Measurements from ENCODE around the gene PPM1H.

Gene PPM1H

DNA sequence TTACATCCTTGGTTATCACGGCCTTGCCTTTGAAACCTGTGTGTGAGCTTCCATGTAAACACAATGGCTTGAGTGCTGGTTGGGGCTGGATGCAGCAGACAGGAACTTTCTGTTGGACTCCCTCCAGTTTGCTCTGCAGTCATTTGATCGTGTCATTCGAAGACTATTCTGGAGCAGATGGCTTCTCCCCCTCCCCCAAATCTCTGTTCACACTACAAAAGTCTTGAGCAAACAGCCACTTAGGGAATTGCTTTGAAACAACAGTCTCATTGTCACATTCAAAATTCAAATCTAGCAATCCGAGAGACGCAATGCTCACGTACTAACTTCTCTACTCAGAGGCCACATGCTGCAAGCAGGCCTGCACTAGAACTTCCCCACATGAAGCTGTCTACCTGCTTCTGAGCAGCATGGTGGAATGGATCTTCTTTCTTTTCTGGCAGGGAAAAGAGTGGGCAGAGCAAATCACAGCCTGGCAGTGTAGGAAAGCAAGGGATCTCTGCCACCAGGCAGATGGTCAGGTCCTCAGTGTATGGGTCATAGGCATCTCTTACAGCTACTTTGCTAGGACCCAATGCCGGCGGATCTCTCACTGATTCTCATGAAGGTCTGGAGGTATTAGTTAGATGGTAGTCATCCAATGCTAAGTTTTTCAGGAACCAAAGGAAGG, 214.2 kb downstream of the PPM1H start:
- H3K9me3 ChIP-seq (ENCODE audit: control insufficient read depth in 2 of 2, low read length in 2 of 2) = no peaks in the 10 kb centered on the region

DNA sequence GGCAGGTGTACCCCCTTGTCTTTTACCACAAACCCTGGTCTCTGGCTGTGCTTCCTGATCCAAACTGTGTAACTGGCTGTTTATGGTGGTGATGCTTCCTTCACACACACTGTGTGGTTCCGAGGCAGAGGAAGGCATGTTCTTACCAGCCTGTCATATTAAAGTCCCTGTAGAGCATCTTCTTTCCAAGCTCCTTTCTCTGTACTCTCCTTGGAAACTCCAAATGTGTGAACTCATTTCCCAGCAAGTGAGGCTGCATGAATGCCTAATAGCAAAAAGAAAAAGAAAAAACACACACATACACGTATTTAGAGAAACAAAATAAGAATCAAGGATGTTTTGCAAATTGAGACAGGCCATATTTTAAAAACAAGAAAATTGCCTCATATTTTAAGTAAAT, 214.9 kb downstream of the PPM1H start:
- Histone ChIP-seq H3K4me1 (ENCODE audit: control insufficient read depth in 2 of 2, insufficient read depth in 2 of 2, low read length in 2 of 2) (peaks cover 0 to under 1% of the 10 kb centered on the region in 2 donors), H3K36me3 (ENCODE audit: control insufficient read depth in 2 of 2, insufficient read depth in 2 of 2, low read length in 2 of 2) (no peaks in the 10 kb centered on the region), H3K9me3 (ENCODE audit: control insufficient read depth in 2 of 2, low read length in 2 of 2) (no peaks in the 10 kb centered on the region), H3K4me3 (ENCODE audit: low read length in 2 of 2) (no peak overlapping the region), H3K9ac (ENCODE audit: low read depth in 1 of 2, low read length in 2 of 2) (no peak overlapping the region), H3K27ac (ENCODE audit: low read depth in 2 of 2, low read length in 2 of 2) (no peak overlapping the region), H3K27me3 (ENCODE audit: control insufficient read depth in 2 of 2, insufficient read depth in 2 of 2, low read length in 2 of 2) (no peaks in the 10 kb centered on the region)

More for the DNA sequence above, 214.2 kb downstream of the PPM1H start:
- H3K4me1 ChIP-seq (ENCODE audit: control insufficient read depth in 2 of 2, insufficient read depth in 2 of 2, low read length in 2 of 2) = peaks cover 0 to 4% of the 10 kb centered on the region in 2 donors
- H3K27ac ChIP-seq (ENCODE audit: low read depth in 2 of 2, low read length in 2 of 2) = no peak overlapping the region
- no peaks in the 10 kb centered on the region for H3K27me3 ChIP-seq (ENCODE audit: control insufficient read depth in 2 of 2, insufficient read depth in 2 of 2, low read length in 2 of 2)
- no peaks in the 10 kb centered on the region for H3K36me3 ChIP-seq (ENCODE audit: control insufficient read depth in 2 of 2, insufficient read depth in 2 of 2, low read length in 2 of 2)
- no peak overlapping the region for H3K4me3 ChIP-seq (ENCODE audit: low read length in 2 of 2)
- H3K9ac ChIP-seq (ENCODE audit: low read depth in 1 of 2, low read length in 2 of 2) = no peak overlapping the region

DNA sequence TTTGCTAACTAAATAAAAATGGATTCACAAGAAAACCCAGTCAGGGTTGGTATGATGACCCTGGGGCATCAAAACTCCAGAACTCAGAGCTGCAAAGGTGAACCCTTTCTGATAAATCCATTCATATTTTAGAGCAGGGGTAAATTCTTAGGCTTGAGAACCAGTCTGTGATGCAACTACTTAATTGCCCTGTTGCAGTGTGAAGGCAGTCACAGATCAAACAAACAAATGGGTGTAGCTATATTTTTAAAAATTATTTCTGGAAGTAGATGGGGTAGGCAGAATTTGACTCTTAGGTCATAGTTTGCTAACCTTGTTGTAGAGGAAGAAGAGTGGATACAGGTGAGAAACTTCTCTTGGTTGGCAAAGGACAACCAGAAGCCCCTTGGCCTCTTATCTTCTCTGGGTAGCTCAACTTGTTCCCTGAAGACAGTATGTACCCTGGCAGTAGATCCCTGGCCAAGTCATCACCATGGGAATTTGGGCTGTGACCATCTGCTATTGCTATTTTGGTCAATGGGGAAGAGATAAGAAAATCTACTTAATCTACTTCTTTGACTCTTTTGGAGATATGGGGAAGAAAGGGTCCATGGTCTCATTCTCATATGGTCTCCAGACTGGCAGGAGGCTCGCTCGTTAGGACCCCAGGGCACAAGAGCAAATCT, 216.1 kb downstream of the PPM1H start:
- no peaks in the 10 kb centered on the region for H3K4me1 ChIP-seq (ENCODE audit: control insufficient read depth in 2 of 2, insufficient read depth in 2 of 2, low read length in 2 of 2)
- H3K27ac ChIP-seq (ENCODE audit: low read depth in 2 of 2, low read length in 2 of 2) = no peak overlapping the region
- H3K9ac ChIP-seq (ENCODE audit: low read depth in 1 of 2, low read length in 2 of 2) = no peak overlapping the region
- H3K27me3 ChIP-seq (ENCODE audit: control insufficient read depth in 2 of 2, insufficient read depth in 2 of 2, low read length in 2 of 2) = no peaks in the 10 kb centered on the region
- H3K36me3 ChIP-seq (ENCODE audit: control insufficient read depth in 2 of 2, insufficient read depth in 2 of 2, low read length in 2 of 2) = no peaks in the 10 kb centered on the region
- no peak overlapping the region for H3K4me3 ChIP-seq (ENCODE audit: low read length in 2 of 2)
- H3K9me3 ChIP-seq (ENCODE audit: control insufficient read depth in 2 of 2, low read length in 2 of 2) = no peaks in the 10 kb centered on the region

DNA sequence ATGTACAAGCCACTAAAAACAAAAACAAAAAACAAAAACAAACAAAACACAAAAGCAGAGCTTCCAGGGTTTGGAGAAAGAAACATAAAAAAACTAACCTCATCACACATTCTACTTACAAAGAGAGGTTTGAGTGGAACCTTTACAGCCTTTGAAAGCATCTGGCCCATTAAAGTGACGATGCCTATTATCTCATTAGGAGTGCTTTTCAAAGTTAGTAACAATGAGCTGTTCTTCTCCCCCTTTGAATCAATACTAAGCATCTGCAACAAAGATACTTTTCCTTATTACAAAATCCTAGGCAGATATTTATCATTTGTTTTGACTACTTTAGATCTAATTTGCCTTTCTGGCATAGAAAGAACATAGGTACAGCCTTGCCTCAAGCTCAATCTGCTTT, 217.3 kb downstream of the PPM1H start:
- Histone ChIP-seq H3K27ac (ENCODE audit: low read depth in 2 of 2, low read length in 2 of 2) (no peak overlapping the region), H3K9ac (ENCODE audit: low read depth in 1 of 2, low read length in 2 of 2) (no peak overlapping the region), H3K27me3 (ENCODE audit: control insufficient read depth in 2 of 2, insufficient read depth in 2 of 2, low read length in 2 of 2) (no peaks in the 10 kb centered on the region), H3K9me3 (ENCODE audit: control insufficient read depth in 2 of 2, low read length in 2 of 2) (no peaks in the 10 kb centered on the region), H3K4me3 (ENCODE audit: low read length in 2 of 2) (no peak overlapping the region), H3K36me3 (ENCODE audit: control insufficient read depth in 2 of 2, insufficient read depth in 2 of 2, low read length in 2 of 2) (no peaks in the 10 kb centered on the region), H3K4me1 (ENCODE audit: control insufficient read depth in 2 of 2, insufficient read depth in 2 of 2, low read length in 2 of 2) (no peaks in the 10 kb centered on the region)

DNA sequence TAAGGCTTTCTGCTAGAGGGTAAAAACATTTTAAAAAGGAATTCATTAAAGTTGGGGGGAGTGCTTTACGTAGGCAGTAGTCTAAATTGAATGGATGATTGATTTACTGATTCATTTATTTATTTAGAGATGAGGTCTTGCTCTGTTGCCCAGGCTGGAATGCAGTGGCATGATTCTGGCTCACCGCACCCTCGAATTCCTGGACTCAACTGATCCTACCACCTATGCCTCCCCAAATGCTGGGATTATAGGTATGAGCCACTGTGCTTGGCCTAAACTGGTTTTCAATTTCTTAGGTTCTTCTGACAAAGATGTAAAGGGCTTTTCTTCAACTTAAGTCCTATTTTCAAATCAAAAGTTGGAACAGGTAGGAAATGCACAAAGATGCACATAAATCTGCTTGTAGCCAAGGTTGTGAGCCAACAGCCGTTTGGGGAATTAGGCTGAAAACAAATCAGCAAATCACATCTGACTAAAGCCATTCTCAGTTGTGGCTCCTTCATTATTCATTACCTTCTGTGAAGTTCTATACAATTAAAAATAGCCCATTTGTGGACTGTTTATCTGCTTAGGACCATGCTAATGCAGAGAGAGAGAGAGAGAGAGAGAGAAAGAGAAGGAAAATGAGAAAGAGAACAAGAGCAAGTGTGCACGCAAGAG, 218.0 kb downstream of the PPM1H start:
- no peaks in the 10 kb centered on the region for H3K27me3 ChIP-seq (ENCODE audit: control insufficient read depth in 2 of 2, insufficient read depth in 2 of 2, low read length in 2 of 2)
- no peak overlapping the region for H3K4me3 ChIP-seq (ENCODE audit: low read length in 2 of 2)
- no peaks in the 10 kb centered on the region for H3K9me3 ChIP-seq (ENCODE audit: control insufficient read depth in 2 of 2, low read length in 2 of 2)
- no peaks in the 10 kb centered on the region for H3K36me3 ChIP-seq (ENCODE audit: control insufficient read depth in 2 of 2, insufficient read depth in 2 of 2, low read length in 2 of 2)
- H3K4me1 ChIP-seq (ENCODE audit: control insufficient read depth in 2 of 2, insufficient read depth in 2 of 2, low read length in 2 of 2) = no peaks in the 10 kb centered on the region
- no peak overlapping the region for H3K27ac ChIP-seq (ENCODE audit: low read depth in 2 of 2, low read length in 2 of 2)
- H3K9ac ChIP-seq (ENCODE audit: low read depth in 1 of 2, low read length in 2 of 2) = no peak overlapping the region

DNA sequence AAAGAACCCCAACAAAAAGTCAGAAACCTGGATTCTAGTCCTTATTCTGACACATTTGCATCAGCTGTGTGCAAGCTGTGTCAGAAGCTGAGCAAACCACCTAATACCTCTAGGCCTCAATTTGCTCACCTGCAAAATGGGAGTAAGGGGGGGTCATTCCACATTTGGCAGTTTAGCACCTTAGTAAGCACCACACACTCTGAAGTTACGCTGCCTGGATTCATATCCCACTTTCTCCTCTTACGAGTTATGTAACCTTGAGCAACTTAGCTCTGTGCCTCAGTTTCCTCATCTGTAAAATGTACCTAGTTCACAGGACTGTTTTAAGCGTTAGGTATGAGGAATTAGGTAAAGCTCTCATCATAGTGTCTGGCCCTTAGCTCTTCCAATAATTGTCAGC, 218.9 kb downstream of the PPM1H start:
- no peaks in the 10 kb centered on the region for H3K9me3 ChIP-seq (ENCODE audit: control insufficient read depth in 2 of 2, low read length in 2 of 2)
- H3K4me1 ChIP-seq (ENCODE audit: control insufficient read depth in 2 of 2, insufficient read depth in 2 of 2, low read length in 2 of 2) = no peaks in the 10 kb centered on the region
- no peak overlapping the region for H3K27ac ChIP-seq (ENCODE audit: low read depth in 2 of 2, low read length in 2 of 2)

DNA sequence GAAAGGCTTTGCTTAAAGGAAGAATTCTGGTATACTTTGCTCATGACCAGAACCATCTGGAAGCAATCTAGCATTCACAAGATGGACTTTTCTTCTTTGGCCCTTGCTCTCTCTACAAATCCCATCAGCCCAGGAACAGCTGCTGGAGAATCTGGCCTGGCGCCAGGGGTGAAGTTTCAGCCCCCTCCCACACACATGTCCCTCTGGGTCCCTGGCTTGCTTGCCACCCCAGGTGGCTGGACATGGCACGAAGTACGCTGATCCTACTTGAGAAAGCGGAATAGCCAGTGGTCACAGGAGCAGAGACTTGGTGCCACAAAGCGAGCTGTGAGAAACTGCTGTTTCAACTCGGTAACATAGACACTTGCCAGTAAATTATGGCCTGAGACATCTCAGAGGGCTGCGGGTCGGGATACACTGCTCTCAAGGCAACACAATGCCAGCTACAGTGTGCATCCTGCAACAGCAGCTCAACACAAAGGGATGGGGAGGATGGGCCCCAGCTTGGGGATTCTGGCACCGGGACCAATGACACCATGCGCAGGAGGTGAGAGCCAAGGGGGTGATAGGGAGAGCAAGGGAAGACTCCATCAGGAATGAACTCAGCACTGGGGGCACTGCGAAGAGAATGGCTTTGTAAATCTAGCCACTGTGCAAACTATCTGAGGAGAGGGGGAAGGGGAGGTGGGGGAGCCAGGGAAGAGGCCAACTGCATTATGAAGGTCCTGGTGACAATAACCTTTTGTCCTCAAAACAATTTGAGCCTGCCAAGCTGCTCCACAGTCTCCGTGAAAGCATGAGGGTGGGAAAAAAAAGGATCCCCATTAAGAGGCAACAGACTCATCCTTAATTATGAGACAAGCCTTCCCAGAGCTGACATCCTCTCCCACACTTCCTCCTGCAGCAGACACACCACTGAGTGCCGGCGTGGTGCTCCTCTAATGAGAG, 219.9 kb downstream of the PPM1H start:
- Histone ChIP-seq H3K9me3 (ENCODE audit: control insufficient read depth in 2 of 2, low read length in 2 of 2) (no peaks in the 10 kb centered on the region), H3K27me3 (ENCODE audit: control insufficient read depth in 2 of 2, insufficient read depth in 2 of 2, low read length in 2 of 2) (no peaks in the 10 kb centered on the region), H3K27ac (ENCODE audit: low read depth in 2 of 2, low read length in 2 of 2) (no peak overlapping the region), H3K4me1 (ENCODE audit: control insufficient read depth in 2 of 2, insufficient read depth in 2 of 2, low read length in 2 of 2) (no peaks in the 10 kb centered on the region), H3K9ac (ENCODE audit: low read depth in 1 of 2, low read length in 2 of 2) (no peak overlapping the region), H3K4me3 (ENCODE audit: low read length in 2 of 2) (no peak overlapping the region), H3K36me3 (ENCODE audit: control insufficient read depth in 2 of 2, insufficient read depth in 2 of 2, low read length in 2 of 2) (no peaks in the 10 kb centered on the region)

More for the DNA sequence above, 218.9 kb downstream of the PPM1H start:
- Histone ChIP-seq H3K9ac (ENCODE audit: low read depth in 1 of 2, low read length in 2 of 2) (no peak overlapping the region), H3K36me3 (ENCODE audit: control insufficient read depth in 2 of 2, insufficient read depth in 2 of 2, low read length in 2 of 2) (no peaks in the 10 kb centered on the region), H3K4me3 (ENCODE audit: low read length in 2 of 2) (no peak overlapping the region), H3K27me3 (ENCODE audit: control insufficient read depth in 2 of 2, insufficient read depth in 2 of 2, low read length in 2 of 2) (no peaks in the 10 kb centered on the region)

DNA sequence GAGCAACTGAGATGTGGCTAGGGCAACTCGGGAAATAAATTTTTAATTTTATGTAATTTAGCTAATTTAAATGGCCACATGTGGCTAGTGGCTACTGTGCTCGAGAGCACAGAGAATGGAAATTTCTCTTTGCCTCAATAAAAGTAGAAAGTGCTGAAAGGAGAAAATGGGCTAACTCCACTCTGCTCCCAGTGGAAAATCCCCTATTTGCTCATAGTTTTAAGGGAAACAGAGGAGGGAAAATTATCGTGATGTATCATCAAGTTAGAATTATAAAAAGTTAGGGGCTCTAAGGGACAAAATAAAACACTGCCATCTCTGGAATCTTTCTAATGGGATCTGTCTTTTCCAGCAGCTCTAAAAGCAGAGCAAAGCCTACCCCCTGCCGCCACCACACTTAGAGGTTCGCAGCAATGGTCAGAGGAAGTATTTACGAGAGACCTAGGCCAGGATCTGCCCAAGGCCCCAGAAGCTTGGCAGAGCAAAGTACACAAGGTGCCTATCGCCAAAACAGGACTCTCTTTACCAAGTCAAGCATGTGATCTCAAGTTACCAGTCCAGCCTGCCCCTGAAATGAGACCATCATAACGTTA, 220.7 kb downstream of the PPM1H start:
- H3K36me3 ChIP-seq (ENCODE audit: control insufficient read depth in 2 of 2, insufficient read depth in 2 of 2, low read length in 2 of 2) = no peaks in the 10 kb centered on the region
- H3K27me3 ChIP-seq (ENCODE audit: control insufficient read depth in 2 of 2, insufficient read depth in 2 of 2, low read length in 2 of 2) = no peaks in the 10 kb centered on the region
- no peaks in the 10 kb centered on the region for H3K9me3 ChIP-seq (ENCODE audit: control insufficient read depth in 2 of 2, low read length in 2 of 2)
- H3K4me1 ChIP-seq (ENCODE audit: control insufficient read depth in 2 of 2, insufficient read depth in 2 of 2, low read length in 2 of 2) = no peaks in the 10 kb centered on the region
- H3K4me3 ChIP-seq (ENCODE audit: low read length in 2 of 2) = no peak overlapping the region
- H3K9ac ChIP-seq (ENCODE audit: low read depth in 1 of 2, low read length in 2 of 2) = no peak overlapping the region
- H3K27ac ChIP-seq (ENCODE audit: low read depth in 2 of 2, low read length in 2 of 2) = no peak overlapping the region

DNA sequence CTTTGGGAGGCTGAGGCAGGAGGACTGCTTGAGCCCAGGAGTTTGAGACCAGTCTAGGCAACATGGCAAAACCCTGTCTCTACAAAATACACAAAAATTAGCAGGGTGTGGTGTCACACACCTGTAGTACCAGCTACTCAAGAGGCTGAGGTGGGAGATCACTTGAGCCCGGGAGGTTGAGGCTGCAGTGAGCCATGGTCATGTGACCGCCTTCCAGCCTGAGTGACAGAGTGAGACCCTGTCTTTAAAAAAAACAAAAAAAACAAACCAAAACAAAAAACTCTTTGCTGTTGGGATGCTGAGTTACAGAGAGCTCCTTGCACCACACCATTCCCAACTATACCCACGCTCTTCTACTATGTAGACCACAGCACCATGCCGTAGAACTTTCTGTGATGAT, 221.2 kb downstream of the PPM1H start:
- Histone ChIP-seq H3K9me3 (ENCODE audit: control insufficient read depth in 2 of 2, low read length in 2 of 2) (no peaks in the 10 kb centered on the region), H3K27me3 (ENCODE audit: control insufficient read depth in 2 of 2, insufficient read depth in 2 of 2, low read length in 2 of 2) (no peaks in the 10 kb centered on the region), H3K36me3 (ENCODE audit: control insufficient read depth in 2 of 2, insufficient read depth in 2 of 2, low read length in 2 of 2) (no peaks in the 10 kb centered on the region), H3K4me3 (ENCODE audit: low read length in 2 of 2) (no peak overlapping the region), H3K9ac (ENCODE audit: low read depth in 1 of 2, low read length in 2 of 2) (no peak overlapping the region), H3K27ac (ENCODE audit: low read depth in 2 of 2, low read length in 2 of 2) (no peak overlapping the region), H3K4me1 (ENCODE audit: control insufficient read depth in 2 of 2, insufficient read depth in 2 of 2, low read length in 2 of 2) (no peaks in the 10 kb centered on the region)
